Measurements from ENCODE around the gene FTH1.
"Not testable (repeated sequence)": the region's sequence is repeated elsewhere in the genome, so short reads cannot be mapped to it uniquely, and the experiment has no call there.

The FTH1 gene

DNA sequence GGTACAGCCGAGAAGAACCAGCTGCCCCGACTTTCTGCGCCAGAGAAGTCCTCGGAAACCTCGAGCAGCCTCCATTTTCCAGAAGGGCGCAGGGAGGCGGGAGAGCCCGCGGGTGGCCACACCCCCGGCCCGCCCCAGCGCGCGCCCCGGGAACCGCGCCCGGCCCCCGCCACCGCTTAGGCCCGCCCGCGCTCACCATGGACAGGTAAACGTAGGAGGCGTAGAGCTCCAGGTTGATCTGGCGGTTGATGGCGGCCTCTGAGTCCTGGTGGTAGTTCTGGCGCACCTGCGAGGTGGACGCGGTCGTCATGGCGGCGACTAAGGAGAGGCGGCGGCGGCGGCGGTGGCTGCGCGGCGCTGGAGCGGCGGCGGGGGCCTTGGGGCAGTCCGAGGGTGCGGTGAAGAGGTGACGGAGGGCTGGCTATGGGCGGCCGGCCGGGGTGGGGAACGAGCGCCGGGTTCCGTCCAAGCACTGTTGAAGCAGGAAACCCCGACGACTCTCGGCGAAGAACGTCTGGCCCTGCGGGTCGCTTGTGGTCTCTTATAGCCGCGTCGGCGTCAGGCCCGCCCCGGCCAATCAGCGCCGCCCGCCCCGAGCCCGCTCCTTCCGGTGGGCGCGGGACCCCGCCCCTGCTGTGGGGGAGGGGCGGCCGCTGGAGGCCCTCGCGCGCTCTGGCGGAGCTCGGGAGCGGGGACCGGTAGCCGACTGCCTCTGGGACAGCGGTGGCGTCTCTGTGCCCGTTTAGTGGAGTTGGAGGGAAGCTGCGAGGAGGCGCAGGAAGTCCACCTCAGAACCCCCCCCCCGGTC, at the start of gene FTH1:
TSS of gene FTH1 (minus strand) at position 519 of the 808 bp plus-strand sequence. CDS start at position 310, 209 bp downstream.
- peak in 55 of 56 donors; percentile 67 to 96 (median 88) for DNase-seq

DNA sequence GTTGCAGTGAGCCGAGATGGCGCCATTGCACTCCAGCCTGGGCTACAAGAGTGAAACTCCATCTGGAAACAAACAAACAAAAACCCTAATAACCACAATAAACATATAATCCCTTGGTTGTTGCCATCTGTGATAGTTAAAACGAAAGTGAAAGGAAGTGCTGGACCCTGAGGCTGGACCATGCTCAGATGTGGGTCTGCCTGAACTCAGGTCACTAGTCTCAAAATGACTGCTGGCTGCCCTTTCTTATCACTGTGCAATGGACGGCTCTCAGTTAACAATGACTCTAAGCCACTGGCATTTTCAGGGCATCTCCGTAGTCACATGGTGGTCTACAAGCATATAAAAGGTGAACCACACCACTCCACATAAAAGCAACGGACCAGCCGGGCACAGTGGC, 48.2 kb upstream of the FTH1 start:
- DNase-seq: no peak

DNA sequence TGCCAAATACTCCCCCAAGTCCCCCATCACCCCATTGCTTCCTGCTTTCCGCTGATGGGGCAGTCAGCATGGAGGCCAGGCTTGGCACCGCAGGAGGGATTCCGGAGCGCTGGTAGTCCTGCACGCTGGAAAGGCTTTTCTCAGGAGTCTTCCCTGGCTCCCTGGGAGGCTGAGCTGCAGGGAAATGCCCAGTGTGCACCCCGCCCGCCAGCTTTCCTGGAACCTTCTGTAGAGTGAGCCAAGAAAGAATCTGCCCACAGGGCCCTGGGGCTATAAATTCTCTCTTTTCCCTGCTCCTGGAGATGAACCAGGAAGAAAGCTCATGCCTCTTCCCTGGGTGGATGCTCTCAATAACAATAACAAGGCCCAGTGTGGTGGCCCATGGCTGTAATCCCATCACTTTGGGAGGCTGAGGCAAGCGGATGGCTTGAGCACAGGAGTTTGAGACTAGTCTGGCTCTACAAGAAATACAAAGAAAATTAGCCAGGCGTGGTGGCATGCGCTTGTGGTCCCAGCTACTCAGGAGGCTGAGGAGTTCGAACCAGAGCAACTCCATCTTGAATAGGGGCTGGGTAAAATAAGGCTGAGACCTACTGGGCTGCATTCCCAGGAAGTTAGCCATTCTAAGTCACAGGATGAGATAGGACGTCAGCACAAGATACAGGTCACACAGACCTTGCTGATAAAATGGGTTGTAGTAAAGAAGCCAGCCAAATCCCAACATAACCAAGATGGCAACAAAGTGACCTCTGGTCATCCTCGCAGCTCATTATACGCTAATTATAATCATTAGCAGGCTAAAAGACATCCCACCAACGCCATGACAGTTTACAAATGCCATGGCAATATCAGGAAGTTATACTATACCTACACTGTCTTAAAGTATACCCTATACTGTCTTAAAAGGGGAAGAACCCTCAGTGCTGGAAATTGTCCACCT, 46.4 kb upstream of the FTH1 start:
- DNase-seq: no peak

- no peak for DNase-seq
Observed at GRCh38 chr11:62012832-62013461, 45.5 kb upstream of the FTH1 start.

DNA sequence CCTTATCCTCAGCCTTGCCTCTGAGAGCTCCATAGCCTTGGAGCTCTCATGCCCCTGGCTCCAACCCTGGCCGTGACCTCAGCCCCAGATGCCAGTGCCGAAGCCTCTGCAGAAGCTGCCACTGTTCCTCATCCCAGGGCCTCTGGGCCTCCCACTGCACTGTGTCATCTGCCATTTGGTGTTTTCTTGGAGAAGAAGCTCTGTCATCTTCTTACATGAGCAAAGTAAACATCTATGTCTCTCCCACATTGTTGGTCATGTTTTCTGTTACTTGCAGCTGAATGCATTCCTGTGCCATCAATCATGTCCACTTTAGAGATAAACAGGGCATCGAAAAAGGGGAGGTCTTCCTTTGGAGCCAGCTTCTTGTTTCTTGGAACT, 45.0 kb upstream of the FTH1 start:
- DNase-seq: no peak

DNA sequence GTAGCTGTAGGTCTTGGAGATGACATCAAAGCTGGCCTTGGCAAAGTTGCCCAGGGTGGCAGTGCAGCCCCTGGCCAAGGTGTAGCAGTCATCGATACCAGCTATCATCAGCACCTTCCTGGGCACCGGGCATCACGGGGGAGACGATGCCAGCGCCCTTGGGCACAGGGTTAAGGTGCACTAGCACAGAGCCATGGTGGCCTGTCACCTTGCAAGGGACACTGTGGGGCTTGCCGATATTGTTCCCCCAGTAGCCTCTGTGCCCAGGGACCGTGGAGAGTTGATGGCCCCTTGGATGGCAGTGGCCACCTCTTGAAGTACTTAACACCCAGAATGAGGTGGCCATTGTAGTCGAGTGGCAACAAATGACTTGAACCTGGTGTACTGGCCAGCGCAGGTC, 44.4 kb upstream of the FTH1 start:
- no peak for DNase-seq

DNA sequence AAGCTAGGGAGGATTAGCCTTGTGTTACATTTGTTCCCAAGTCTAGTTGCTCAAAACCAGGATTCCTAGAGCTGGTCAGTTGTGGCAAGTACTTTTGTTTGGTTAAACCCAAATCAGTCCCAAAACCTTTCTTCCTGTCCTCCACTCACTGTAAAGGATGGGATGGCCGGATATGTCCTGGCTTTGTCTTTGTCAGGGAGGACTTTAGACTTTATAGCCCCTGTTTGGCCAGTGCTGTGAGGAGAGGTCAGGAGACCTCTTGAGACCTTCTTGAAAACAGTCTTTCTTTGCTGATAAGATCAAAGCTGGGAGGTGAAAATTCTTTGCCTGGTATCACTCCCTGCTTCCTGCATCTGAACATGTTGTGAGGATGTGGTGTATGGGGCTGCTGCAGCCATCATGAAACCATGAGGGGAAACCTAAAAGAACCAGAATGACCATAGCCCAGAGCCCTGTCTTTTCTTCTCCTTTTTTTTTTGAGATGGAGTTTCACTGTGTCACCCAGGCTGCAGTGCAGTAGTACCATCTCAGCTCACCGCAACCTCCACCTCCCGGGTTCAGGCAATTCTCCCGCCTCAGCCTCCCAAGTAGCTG, 43.6 kb upstream of the FTH1 start:
- DNase-seq: no peak

GRCh38 chr11:62008193-62008592, 40.8 kb upstream of the FTH1 start:
- DNase-seq: no peak

GRCh38 chr11:62004473-62004872, 37.0 kb upstream of the FTH1 start:
- DNase-seq: peak in 7 of 56 donors; percentile 8 to 39 (median 12)

- DNase-seq: not testable (repeated sequence)
Observed at GRCh38 chr11:62002283-62002682, 34.8 kb upstream of the FTH1 start.

DNA sequence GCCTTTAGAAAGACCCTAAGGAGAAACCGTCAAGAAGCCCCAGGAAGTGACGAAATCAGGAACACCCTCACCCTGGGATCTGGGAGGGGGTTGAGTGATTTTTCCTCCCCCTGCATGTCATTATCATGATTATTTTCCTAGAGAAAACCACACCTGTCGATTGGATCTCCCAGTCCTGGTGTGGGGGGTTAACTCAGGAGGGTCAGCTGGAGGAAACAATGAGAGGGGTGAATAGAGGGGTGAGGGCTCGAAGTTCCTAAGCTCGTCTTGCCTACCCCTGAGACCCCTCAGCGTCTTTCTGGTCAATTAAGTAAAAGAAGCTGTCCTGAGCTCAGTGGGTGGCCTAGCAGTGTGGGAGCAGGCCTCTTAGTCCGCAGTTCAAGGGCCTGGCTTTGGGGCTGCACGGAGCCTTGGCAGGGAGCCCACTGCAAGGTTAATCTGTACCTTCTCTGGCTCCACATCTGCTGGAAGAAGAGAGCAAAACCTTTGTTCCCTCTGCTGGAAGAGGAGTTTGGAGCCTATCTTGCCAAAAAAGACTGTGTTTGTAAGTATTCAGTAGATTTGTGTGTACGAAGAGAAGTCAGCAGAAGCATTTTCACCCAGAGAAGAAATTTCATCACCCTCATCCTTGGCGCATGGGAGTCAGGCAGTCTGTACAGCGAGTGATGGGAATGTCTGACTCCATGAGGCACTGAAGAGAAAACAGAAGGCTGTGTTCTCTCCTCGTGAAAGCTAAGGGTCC, 34.2 kb upstream of the FTH1 start:
- peak in 1 of 56 donors; percentile 20 for DNase-seq

DNA sequence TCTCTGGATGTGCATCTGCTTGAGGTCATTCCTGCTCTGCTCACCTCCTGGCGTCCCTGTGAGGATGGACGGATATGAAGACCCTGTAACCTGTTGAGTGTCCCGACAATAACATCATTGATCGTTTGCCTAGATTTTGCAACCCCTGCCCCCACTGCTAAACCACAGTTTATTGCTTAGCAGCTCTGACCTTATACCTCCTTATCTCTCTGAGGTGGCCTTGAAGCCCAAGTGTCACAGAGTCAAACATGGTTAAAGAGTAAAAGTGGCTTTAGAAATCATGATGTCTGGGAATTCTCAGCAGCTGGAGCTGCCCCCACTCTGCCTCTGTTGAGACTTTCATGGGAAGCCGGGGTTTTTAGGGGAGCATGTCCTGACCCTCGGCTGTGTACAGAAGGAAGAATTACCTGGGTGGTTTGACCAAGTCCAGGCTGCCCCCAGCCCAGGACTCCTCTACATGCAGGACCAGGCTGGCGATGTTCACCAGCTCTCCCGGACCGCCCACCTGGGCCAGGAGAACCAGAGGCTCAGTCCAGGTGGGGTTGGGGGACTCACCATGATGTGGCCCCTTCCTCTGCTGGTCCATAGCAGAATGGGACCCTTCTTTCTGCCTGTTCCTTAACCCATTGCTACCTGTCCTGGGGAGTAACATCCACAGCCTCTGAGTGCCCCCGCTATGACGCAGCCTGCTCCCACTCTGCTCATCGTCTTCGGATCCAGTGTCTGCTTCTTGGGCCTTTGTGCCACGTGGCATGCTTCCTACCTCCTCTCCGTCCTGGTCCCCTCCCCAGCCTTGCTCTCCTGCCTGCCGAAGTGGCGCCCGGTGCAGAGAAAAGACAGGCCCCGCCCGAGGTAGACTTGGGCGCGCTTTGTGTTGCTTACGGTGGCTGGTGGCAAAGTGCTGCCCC, 33.4 kb upstream of the FTH1 start:
- DNase-seq: no peak

GRCh38 chr11:61999141-61999975, 31.9 kb upstream of the FTH1 start:
- DNase-seq: no peak

- DNase-seq: peak in 49 of 56 donors; percentile 9 to 85 (median 57)
Observed at GRCh38 chr11:61996933-61997332, 29.5 kb upstream of the FTH1 start.

DNA sequence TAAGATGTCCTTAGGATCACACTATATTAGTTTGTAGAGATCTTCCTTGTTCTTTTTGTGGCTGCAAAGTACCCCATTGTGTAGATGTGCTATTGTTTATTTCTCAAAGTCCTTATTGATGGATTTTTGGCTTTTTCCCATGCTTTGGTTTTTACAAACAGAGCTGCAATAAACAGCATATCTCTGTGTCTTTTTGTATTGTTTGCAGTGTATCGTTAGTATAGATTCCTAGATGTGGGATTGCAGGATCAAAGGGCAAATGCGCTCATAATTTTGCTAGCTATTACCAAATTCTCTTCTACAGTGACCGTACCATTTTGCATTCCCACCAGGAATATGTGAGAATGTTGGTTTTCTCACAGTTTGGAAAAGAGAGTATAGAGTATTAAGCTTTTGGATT, 27.5 kb upstream of the FTH1 start:
- peak in 2 of 56 donors; percentile 8 to 45 for DNase-seq

DNA sequence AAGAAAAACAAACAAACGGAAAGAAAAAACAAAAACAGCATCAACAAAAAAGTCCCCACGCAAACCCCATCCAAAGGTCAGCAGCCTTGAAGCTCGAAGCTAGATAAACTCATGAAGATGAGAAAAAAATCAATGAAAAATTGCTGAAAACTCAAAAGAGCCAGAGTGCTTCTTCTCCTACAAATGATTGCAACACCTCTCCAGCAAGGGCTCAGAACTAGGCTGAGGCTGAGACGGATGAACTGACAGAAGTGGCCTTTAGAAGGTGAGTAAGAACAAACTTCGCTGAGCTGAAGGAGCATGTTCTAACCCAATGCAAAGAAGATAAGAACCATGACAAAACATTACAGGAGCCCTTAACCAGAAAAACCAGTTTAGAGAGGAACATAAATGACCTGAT, 18.4 kb upstream of the FTH1 start:
- DNase-seq: no peak

DNA sequence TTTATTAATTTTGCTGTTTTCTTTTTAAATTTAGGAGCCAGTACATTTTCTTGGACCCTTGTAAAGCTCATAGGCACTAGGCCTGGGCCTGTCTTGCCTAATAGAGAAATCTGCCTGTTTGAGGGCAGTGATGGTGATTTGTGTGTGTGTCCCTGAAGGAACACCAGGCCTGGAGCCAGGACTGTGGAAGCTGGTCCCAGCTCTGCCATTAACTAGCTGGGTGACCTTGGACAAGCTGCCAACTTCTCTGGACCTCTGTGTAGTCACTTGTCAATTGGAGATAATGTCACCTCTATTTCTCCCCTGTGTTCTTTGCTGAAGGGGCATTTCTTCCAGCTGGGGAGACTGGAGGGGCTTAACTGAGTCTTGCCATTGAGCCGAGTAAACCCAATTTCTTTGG, 16.0 kb upstream of the FTH1 start:
- peak in 1 of 56 donors; percentile 32 for DNase-seq

DNA sequence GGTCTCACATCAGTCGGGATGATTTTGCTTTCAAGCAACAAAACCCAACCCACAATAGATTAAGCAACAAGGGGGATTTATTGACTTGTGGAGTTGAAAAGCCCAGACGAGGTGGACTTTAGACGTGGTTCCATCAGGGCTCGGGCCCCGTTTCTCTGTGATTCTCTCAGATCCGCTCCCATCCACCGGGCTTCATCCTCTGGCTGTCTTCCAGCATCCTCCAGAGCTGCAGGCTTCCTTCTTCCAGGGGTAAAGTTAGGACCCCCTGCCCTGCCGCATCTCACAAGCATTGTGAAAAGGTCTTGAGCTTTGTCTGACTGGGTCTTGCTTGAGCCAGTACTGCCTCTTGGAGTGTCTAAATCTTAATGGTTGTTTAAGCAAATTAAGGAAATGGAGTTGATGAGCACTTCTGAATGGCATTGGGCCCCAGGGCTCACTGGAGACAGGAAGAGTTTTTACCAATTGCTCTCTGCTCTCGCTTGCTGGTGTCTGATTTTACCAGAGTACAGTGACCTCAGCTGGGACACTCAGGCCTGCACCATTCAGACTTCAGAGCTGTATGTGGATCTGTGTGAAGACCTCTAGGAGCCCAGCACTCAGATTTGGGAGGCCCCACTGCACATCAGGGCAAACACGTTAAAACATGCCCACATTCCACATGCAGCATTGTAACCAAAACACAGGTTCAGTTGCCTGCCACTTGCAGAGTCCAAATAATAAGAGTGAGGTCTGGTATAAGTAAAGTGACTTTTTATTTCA, 13.5 kb upstream of the FTH1 start:
- DNase-seq: no peak

Measured in amygdala (tissue), 56 donors.